HCT116 (cell line): ENCODE results near the gene TOX2. TPM values are rescaled to one million over a fixed set of nuclear protein-coding genes. Genes with fewer than 3 reads are reported as not detected.

Source experiments
- ATAC-seq: fragments of 200-7000 bp; cut with Tn5 transposase; 2 replicates; pipeline ENCODE4 v1.9.1; 2020; ENCODE audit warnings: mild to moderate bottlenecking, moderate library complexity
- BruUV-seq: library from RNA; stranded (reverse); fragments of 400-500 nt; replicated peaks from 2 replicates; lab custom pipeline; 2021; lab: Mats Ljungman, UMichigan
- CTCF ChIA-PET: fragments of 300-600 bp; sonication (Branson Sonifier 250); formaldehyde crosslinking; loops from one replicate; lab custom pipeline; 2021; ENCODE audit warnings: antibody characterized with exemption; lab: Charles Lee
- POLR2A ChIA-PET: fragments of 300-600, 350-600 bp; sonication (Branson Sonifier 250); formaldehyde crosslinking; loops from one replicate; lab custom pipeline; 2021; ENCODE audit warnings: antibody characterized with exemption; lab: Charles Lee
- RAD21 ChIA-PET, 2 experiments: fragments of 300-600 bp; sonication (Branson Sonifier 250); formaldehyde crosslinking; loops; one replicate each; lab custom pipeline; 2023; ENCODE audit warnings: low total read pairs in 2 of 2; ENCODE audit not compliant: uncharacterized antibody in 2 of 2, unreplicated experiment in 2 of 2, low non-redundant PET in 1 of 2; lab: Charles Lee
- DNase-seq: peaks from one replicate; pipeline ENCODE4 v3.0.0-alpha.2; 2010; ENCODE audit warnings: low read depth, low spot score
- H2AFZ ChIP-seq: fragments of 200-600 bp; shearing (Covaris generic), sonication (generic); 2 replicates; pipeline ENCODE4 v1.6.1; 2017; ENCODE audit warnings: low read depth, mixed run types, mixed read lengths, antibody characterized with exemption, low read length; ENCODE audit not compliant: poor library complexity, severe bottlenecking
- H3K27ac ChIP-seq: 2 replicates; pipeline ENCODE4 v1.5.1; 2012; ENCODE audit warnings: low read depth, low read length
- H3K27me3 ChIP-seq: fragments of 200-600 bp; sonication (generic); 2 replicates; pipeline ENCODE4 v1.6.1; 2016; ENCODE audit warnings: mixed run types, low read length, mixed read lengths; ENCODE audit not compliant: insufficient read depth
- H3K36me3 ChIP-seq, 2 experiments: fragments of 200-500 bp in 1 of 2; fragments of 200-600 bp in 1 of 2; sonication (Bioruptor generic) in 1 of 2; sonication (generic) in 1 of 2; 2 replicates each; pipeline versions ENCODE4 v1.5.1 to v1.6.1; 2014 to 2016; ENCODE audit warnings: low read length in 2 of 2, inconsistent platforms in 1 of 2, mixed read lengths in 1 of 2, mixed run types in 1 of 2; ENCODE audit not compliant: insufficient read depth in 2 of 2, control insufficient read depth in 1 of 2
- H3K4me1 ChIP-seq, 2 experiments: fragments of 200-600 bp in 1 of 2; sonication (generic) in 1 of 2; 2 replicates each; pipeline versions ENCODE4 v1.5.1 to v1.6.1; 2012 to 2017; ENCODE audit warnings: low read length in 2 of 2, inconsistent platforms in 1 of 2, mild to moderate bottlenecking in 1 of 2, mixed read lengths in 1 of 2, mixed run types in 1 of 2, moderate library complexity in 1 of 2; ENCODE audit not compliant: insufficient read depth in 2 of 2, control insufficient read depth in 1 of 2
- H3K4me2 ChIP-seq: fragments of 200-600 bp; sonication (generic); 2 replicates; pipeline ENCODE4 v1.6.1; 2017; ENCODE audit warnings: mixed run types, low read length, mixed read lengths
- H3K4me3 ChIP-seq, 2 experiments: fragments of 200-600 bp in 1 of 2; sonication (generic) in 1 of 2; replicated peaks in 1 of 2; 2 replicates each; pipeline ENCODE4 v1.5.1; 2011 to 2016; ENCODE audit warnings: low read length in 2 of 2, control low read depth in 1 of 2, low read depth in 1 of 2, mild to moderate bottlenecking in 1 of 2, mixed read lengths in 1 of 2, mixed run types in 1 of 2
- H3K79me2 ChIP-seq: fragments of 200-600 bp; sonication (generic); 2 replicates; pipeline ENCODE4 v1.6.1; 2017; ENCODE audit warnings: mild to moderate bottlenecking, mixed run types, low read length, moderate library complexity, mixed read lengths; ENCODE audit not compliant: insufficient read depth
- H3K9ac ChIP-seq: fragments of 200-600 bp; sonication (generic); 2 replicates; pipeline ENCODE4 v1.6.1; 2016; ENCODE audit warnings: low read length, mixed read lengths
- H3K9me2 ChIP-seq: fragments of 200-600 bp; sonication (generic), shearing (Covaris generic); 2 replicates; pipeline ENCODE4 v1.6.1; 2017; ENCODE audit warnings: mixed run types, mild to moderate bottlenecking, moderate library complexity; ENCODE audit not compliant: insufficient read depth
- H3K9me3 ChIP-seq, 2 experiments: fragments of 200-500 bp in 1 of 2; fragments of 200-600 bp in 1 of 2; sonication (Bioruptor generic) in 1 of 2; sonication (generic) in 1 of 2; 2 replicates each; pipeline ENCODE4 v1.6.1; 2014 to 2017; ENCODE audit warnings: low read length in 2 of 2, mixed read lengths in 2 of 2, inconsistent platforms in 1 of 2, low read depth in 1 of 2, mild to moderate bottlenecking in 1 of 2, mixed run types in 1 of 2, moderate library complexity in 1 of 2; ENCODE audit not compliant: control insufficient read depth in 1 of 2, insufficient read depth in 1 of 2
- H4K20me1 ChIP-seq: fragments of 200-600 bp; sonication (generic), shearing (Covaris generic); 2 replicates; pipeline ENCODE4 v1.6.1; 2017; ENCODE audit warnings: mixed run types, mild to moderate bottlenecking, moderate library complexity; ENCODE audit not compliant: insufficient read depth
- CBX3 ChIP-seq: IDR thresholded peaks from 2 replicates; pipeline ENCODE4 v1.6.1; 2012; ENCODE audit warnings: low read depth
- CEBPB ChIP-seq: IDR thresholded peaks from 2 replicates; pipeline ENCODE4 v1.6.1; 2012; ENCODE audit warnings: low read depth
- JUND ChIP-seq: IDR thresholded peaks from 2 replicates; pipeline ENCODE4 v1.6.1; 2012
- POLR2A ChIP-seq: IDR thresholded peaks from 2 replicates; pipeline ENCODE4 v1.7.0; 2011; ENCODE audit warnings: borderline replicate concordance; ENCODE audit not compliant: insufficient read depth, insufficient read length; ENCODE audit errors: extremely low read depth
- SIN3A ChIP-seq: IDR thresholded peaks from 2 replicates; pipeline ENCODE4 v1.6.1; 2012; ENCODE audit warnings: low read depth
- YY1 ChIP-seq: IDR thresholded peaks from 2 replicates; pipeline ENCODE4 v1.6.1; 2011; ENCODE audit warnings: low read length, low read depth, moderate library complexity, mild to moderate bottlenecking; ENCODE audit not compliant: insufficient replicate concordance; ENCODE audit errors: extremely low read depth
- ZFX ChIP-seq: fragments of 450-650 bp; IDR thresholded peaks from 2 replicates; pipeline ENCODE4 v1.6.1; 2017
- intact Hi-C: fragments of 100-400 bp; cut with micrococcal nuclease; formaldehyde crosslinking; loops from 2 replicates; pipeline ENCODE4 v1.10.0; 2022
- total RNA-seq: library from RNA; stranded (reverse); gene quantifications from one replicate; pipeline ENCODE4 v1.2.1, GENCODE V29; 2021; ENCODE audit not compliant: unreplicated experiment
- TF ChIP-seq, protein P1 (sequence below): IDR thresholded peaks from 2 replicates; pipeline ENCODE4 v1.6.1; 2012
- TF ChIP-seq, protein P2 (sequence below): IDR thresholded peaks from 2 replicates; pipeline ENCODE4 v1.6.1; 2012
- TF ChIP-seq, protein P3 (sequence below): IDR thresholded peaks from 2 replicates; pipeline ENCODE4 v1.6.1; 2012; ENCODE audit warnings: low read depth

Gene TOX2
- total RNA-seq, 1 experiment from 2014 or later: 39.6 TPM

DNA sequence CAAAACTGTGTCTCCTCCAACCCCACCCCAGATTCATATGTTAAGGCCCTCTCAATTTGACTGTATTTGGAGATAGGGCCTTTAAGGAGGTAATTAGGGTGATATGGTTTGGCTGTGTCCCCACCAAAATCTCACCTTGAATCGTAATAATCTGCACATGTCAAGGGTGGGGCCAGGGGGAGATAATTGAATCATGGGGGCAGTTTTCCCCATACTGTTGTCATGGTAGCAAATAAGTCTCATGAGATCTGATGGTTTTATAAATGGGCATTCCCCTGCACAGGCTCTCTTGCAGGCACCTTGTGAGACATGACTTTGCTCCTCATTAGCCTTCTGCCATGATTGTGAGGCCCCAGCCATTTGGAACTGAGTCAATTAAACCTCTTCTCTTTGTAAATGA, 46.6 kb upstream of the TOX2 start:
- Histone ChIP-seq H3K9me2 (no peaks in the 10 kb centered on the region), H3K36me3 (no peaks in the 10 kb centered on the region), H3K9ac (no peak overlapping the region), H3K27ac (no peak overlapping the region), H3K79me2 (no peaks in the 10 kb centered on the region), H3K4me2 (no peak overlapping the region), H4K20me1 (no peaks in the 10 kb centered on the region), H3K4me3 (no peak overlapping the region), H3K4me1 (no peaks in the 10 kb centered on the region), H3K9me3 (no peaks in the 10 kb centered on the region), H3K27me3 (no peaks in the 10 kb centered on the region), H2AFZ (no peak overlapping the region)
- ChIA-PET POLR2A (no interaction called here), CTCF (no interaction called here), RAD21 (no interaction called here)
- intact Hi-C loops: no loop called here
- no peak for TF ChIP-seq CBX3
- DNase-seq (no peak), ATAC-seq (no peak)
- BruUV-seq: no TSS peak

DNA sequence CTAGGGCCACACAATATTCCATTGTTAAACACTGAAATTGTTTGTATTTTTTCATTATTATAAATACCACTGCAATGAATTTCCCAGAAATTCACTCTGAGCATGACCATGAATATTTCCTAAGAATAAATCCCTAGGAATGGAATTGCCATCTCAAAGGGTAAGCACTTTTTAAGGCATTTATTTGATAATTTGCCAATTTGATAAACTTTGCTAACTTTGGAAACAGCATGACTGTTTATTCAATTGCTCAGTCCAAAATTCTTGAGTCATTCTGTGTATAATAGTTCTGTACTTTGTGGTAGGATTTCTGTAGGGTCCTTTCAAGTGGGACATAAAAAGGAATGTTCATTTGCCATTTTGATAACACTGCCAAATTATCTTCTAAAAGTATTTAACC, 44.2 kb upstream of the TOX2 start:
- Histone ChIP-seq H4K20me1 (no peaks in the 10 kb centered on the region), H3K4me3 (no peak overlapping the region), H3K9me2 (no peaks in the 10 kb centered on the region), H3K27ac (no peak overlapping the region), H3K9me3 (no peaks in the 10 kb centered on the region), H2AFZ (no peak overlapping the region), H3K36me3 (no peaks in the 10 kb centered on the region), H3K4me1 (no peaks in the 10 kb centered on the region), H3K4me2 (no peak overlapping the region), H3K9ac (no peak overlapping the region), H3K79me2 (no peaks in the 10 kb centered on the region), H3K27me3 (no peaks in the 10 kb centered on the region)
- intact Hi-C loops: no loop called here
- ATAC-seq: no peak
- TF ChIP-seq POLR2A (no peak), CEBPB (no peak), CBX3 (no peak)
- ChIA-PET POLR2A (no interaction called here), RAD21 (no interaction called here), CTCF (no interaction called here)
- BruUV-seq: no TSS peak
- DNase-seq: no peak

DNA sequence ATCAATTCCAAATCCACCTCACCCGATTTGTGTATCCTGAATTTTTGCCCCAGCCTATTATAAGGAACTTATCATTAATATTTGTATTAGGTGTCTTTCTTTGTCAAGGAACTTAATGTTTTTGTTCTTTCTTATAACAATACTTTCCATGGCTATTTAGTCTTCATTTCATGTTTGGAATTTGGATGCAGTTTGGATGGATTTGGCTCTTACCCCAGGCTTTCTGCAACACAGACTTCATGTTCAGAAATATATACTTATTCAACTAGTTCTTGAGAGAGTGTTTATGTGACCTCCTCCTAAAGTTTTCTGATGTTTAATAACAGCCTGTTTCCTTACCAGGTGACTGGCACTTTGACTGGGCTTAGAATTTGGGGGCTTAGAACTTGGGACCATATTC, 35.9 kb upstream of the TOX2 start:
- RAD21 ChIA-PET: no interaction called here
- CTCF ChIA-PET: no interaction called here
- intact Hi-C loops: no loop called here
- TF ChIP-seq POLR2A: no peak
- TF ChIP-seq, protein P1, sequence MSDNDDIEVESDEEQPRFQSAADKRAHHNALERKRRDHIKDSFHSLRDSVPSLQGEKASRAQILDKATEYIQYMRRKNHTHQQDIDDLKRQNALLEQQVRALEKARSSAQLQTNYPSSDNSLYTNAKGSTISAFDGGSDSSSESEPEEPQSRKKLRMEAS: no peak
- no peak for TF ChIP-seq YY1
- no peak for TF ChIP-seq SIN3A
- no peak for TF ChIP-seq JUND
- TF ChIP-seq, protein P2, sequence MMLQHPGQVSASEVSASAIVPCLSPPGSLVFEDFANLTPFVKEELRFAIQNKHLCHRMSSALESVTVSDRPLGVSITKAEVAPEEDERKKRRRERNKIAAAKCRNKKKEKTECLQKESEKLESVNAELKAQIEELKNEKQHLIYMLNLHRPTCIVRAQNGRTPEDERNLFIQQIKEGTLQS: no peak
- TF ChIP-seq, protein P3, sequence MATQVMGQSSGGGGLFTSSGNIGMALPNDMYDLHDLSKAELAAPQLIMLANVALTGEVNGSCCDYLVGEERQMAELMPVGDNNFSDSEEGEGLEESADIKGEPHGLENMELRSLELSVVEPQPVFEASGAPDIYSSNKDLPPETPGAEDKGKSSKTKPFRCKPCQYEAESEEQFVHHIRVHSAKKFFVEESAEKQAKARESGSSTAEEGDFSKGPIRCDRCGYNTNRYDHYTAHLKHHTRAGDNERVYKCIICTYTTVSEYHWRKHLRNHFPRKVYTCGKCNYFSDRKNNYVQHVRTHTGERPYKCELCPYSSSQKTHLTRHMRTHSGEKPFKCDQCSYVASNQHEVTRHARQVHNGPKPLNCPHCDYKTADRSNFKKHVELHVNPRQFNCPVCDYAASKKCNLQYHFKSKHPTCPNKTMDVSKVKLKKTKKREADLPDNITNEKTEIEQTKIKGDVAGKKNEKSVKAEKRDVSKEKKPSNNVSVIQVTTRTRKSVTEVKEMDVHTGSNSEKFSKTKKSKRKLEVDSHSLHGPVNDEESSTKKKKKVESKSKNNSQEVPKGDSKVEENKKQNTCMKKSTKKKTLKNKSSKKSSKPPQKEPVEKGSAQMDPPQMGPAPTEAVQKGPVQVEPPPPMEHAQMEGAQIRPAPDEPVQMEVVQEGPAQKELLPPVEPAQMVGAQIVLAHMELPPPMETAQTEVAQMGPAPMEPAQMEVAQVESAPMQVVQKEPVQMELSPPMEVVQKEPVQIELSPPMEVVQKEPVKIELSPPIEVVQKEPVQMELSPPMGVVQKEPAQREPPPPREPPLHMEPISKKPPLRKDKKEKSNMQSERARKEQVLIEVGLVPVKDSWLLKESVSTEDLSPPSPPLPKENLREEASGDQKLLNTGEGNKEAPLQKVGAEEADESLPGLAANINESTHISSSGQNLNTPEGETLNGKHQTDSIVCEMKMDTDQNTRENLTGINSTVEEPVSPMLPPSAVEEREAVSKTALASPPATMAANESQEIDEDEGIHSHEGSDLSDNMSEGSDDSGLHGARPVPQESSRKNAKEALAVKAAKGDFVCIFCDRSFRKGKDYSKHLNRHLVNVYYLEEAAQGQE: no peak
- TF ChIP-seq ZFX: no peak

More for the DNA sequence above, 35.9 kb upstream of the TOX2 start:
- DNase-seq (no peak), ATAC-seq (no peak)
- H3K36me3 ChIP-seq: no peaks in the 10 kb centered on the region
- H2AFZ ChIP-seq: no peak overlapping the region
- no peak overlapping the region for H3K9ac ChIP-seq
- no peaks in the 10 kb centered on the region for H3K27me3 ChIP-seq
- H3K4me2 ChIP-seq: no peak overlapping the region
- H3K4me3 ChIP-seq: no peak overlapping the region
- POLR2A ChIA-PET: no interaction called here
- BruUV-seq: no TSS peak
- H3K9me3 ChIP-seq: no peaks in the 10 kb centered on the region
- H3K4me1 ChIP-seq: no peaks in the 10 kb centered on the region
- H3K9me2 ChIP-seq: no peaks in the 10 kb centered on the region
- H3K27ac ChIP-seq: no peak overlapping the region
- H4K20me1 ChIP-seq: no peaks in the 10 kb centered on the region
- H3K79me2 ChIP-seq: no peaks in the 10 kb centered on the region
